GM23338 (cell line): Measurements from ENCODE around the gene DEFB124. TPM values are rescaled to one million over a fixed set of nuclear protein-coding genes. Genes with fewer than 3 reads are reported as not detected.

ENCODE experiments used
- ATAC-seq: fragments of 200-7000 bp; cut with Tn5 transposase; 3 replicates; pipeline ENCODE4 v1.9.1; 2020
- DNase-seq: peaks from one replicate; pipeline ENCODE4 v3.0.0-alpha.2; 2015; ENCODE audit warnings: low spot score
- H2AFZ ChIP-seq: fragments of 200-600 bp; sonication (generic); 2 replicates; pipeline ENCODE4 v1.8.0; 2016; ENCODE audit warnings: antibody characterized with exemption, mild to moderate bottlenecking, moderate library complexity
- H3F3A ChIP-seq: fragments of 200-600 bp; sonication (generic); replicated peaks from 2 replicates; pipeline ENCODE4 v1.8.0; 2017; ENCODE audit warnings: antibody characterized with exemption, mixed run types, low read depth
- H3K27ac ChIP-seq: fragments of 200-600 bp; sonication (generic); 2 replicates; pipeline ENCODE4 v1.6.1; 2016; ENCODE audit warnings: low read depth
- H3K27me3 ChIP-seq: fragments of 200-600 bp; sonication (generic); 2 replicates; pipeline ENCODE4 v1.8.0; 2016; ENCODE audit warnings: mild to moderate bottlenecking, mixed run types, moderate library complexity; ENCODE audit not compliant: insufficient read depth
- H3K36me3 ChIP-seq: fragments of 200-600 bp; sonication (generic); 2 replicates; pipeline ENCODE4 v1.8.0; 2016; ENCODE audit warnings: mild to moderate bottlenecking; ENCODE audit not compliant: insufficient read depth
- H3K4me1 ChIP-seq: fragments of 200-600 bp; sonication (generic); 2 replicates; pipeline ENCODE4 v1.8.0; 2016; ENCODE audit warnings: mild to moderate bottlenecking, moderate library complexity; ENCODE audit not compliant: insufficient read depth
- H3K4me2 ChIP-seq: fragments of 200-600 bp; sonication (generic); 2 replicates; pipeline ENCODE4 v1.7.1; 2017; ENCODE audit warnings: mixed run types
- H3K4me3 ChIP-seq: fragments of 200-600 bp; sonication (generic); 2 replicates; pipeline ENCODE4 v1.6.1; 2016; ENCODE audit warnings: mixed run types
- H3K79me2 ChIP-seq: fragments of 200-600 bp; sonication (generic); replicated peaks from 2 replicates; pipeline ENCODE4 v1.8.0; 2017; ENCODE audit warnings: mild to moderate bottlenecking; ENCODE audit not compliant: insufficient read depth
- H3K9me2 ChIP-seq: fragments of 200-600 bp; sonication (generic); 2 replicates; pipeline ENCODE4 v1.8.0; 2017; ENCODE audit not compliant: insufficient read depth
- H4K20me1 ChIP-seq: fragments of 200-600 bp; sonication (generic); replicated peaks from 2 replicates; pipeline ENCODE4 v1.8.0; 2017; ENCODE audit warnings: mild to moderate bottlenecking; ENCODE audit not compliant: insufficient read depth
- H3K27ac Mint-ChIP-seq: 2 replicates; pipeline ENCODE4 v1.8.0; 2020; ENCODE audit warnings: inconsistent platforms, mild to moderate bottlenecking, moderate library complexity, mixed read lengths
- H3K27me3 Mint-ChIP-seq: 3 replicates; pipeline ENCODE4 v1.8.0; 2022; ENCODE audit warnings: low read depth, mild to moderate bottlenecking, moderate library complexity, mixed read lengths, inconsistent platforms; ENCODE audit not compliant: insufficient read depth, poor library complexity
- H3K36me3 Mint-ChIP-seq: 3 replicates; pipeline ENCODE4 v1.8.0; 2021; ENCODE audit warnings: low read depth, mild to moderate bottlenecking, inconsistent platforms, moderate library complexity, mixed read lengths
- H3K4me1 Mint-ChIP-seq: 3 replicates; pipeline ENCODE4 v1.8.0; 2020; ENCODE audit warnings: mild to moderate bottlenecking, inconsistent platforms, mixed read lengths
- H3K4me3 Mint-ChIP-seq: 3 replicates; pipeline ENCODE4 v1.8.0; 2021; ENCODE audit warnings: moderate library complexity, mild to moderate bottlenecking, inconsistent platforms, mixed read lengths
- H3K9me3 Mint-ChIP-seq: 3 replicates; pipeline ENCODE4 v1.8.0; 2020; ENCODE audit warnings: moderate library complexity, mild to moderate bottlenecking, inconsistent platforms, mixed read lengths
- CREB1 ChIP-seq: fragments of 250-450 bp; sonication (Bioruptor Pico); IDR thresholded peaks from 2 replicates; pipeline ENCODE4 v1.5.0; 2020; ENCODE audit warnings: low read depth, mild to moderate bottlenecking, moderate library complexity
- CTCF ChIP-seq, 2 experiments: fragments of 200-600 bp in 1 of 2; sonication (generic) in 1 of 2; conservative IDR thresholded peaks; 2 replicates each; pipeline versions ENCODE4 v1.5.1 to v1.6.1; 2016 to 2017; ENCODE audit warnings: antibody characterized with exemption in 2 of 2, low read depth in 2 of 2, mild to moderate bottlenecking in 2 of 2, moderate library complexity in 1 of 2
- EZH2 ChIP-seq: fragments of 200-600 bp; sonication (generic); IDR thresholded peaks from one replicate; pipeline ENCODE4 v1.8.0; 2017; ENCODE audit warnings: antibody characterized with exemption, mild to moderate bottlenecking, low read depth; ENCODE audit not compliant: unreplicated experiment
- EZH2phosphoT487 ChIP-seq: fragments of 200-600 bp; sonication (generic); IDR thresholded peaks from one replicate; pipeline ENCODE4 v1.8.1; 2018; ENCODE audit warnings: antibody characterized with exemption; ENCODE audit not compliant: unreplicated experiment
- JUNB ChIP-seq: IDR thresholded peaks from one replicate; pipeline ENCODE4 v1.6.1; 2016; ENCODE audit warnings: antibody characterized with exemption; ENCODE audit not compliant: unreplicated experiment
- NANOG ChIP-seq: IDR thresholded peaks from 2 replicates; pipeline ENCODE4 v1.6.1; 2016; ENCODE audit warnings: antibody characterized with exemption, borderline replicate concordance
- POLR2AphosphoS5 ChIP-seq: IDR thresholded peaks from 2 replicates; pipeline ENCODE4 v1.6.1; 2016; ENCODE audit warnings: antibody characterized with exemption, low read depth
- STAT1 ChIP-seq: IDR thresholded peaks from one replicate; pipeline ENCODE4 v1.6.1; 2016; ENCODE audit warnings: antibody characterized with exemption; ENCODE audit not compliant: unreplicated experiment
- ZNF114 ChIP-seq: fragments of 250-450 bp; sonication (Bioruptor Pico); IDR thresholded peaks from 2 replicates; pipeline ENCODE4 v1.5.0; 2020; ENCODE audit warnings: mild to moderate bottlenecking, moderate library complexity
- ZNF331 ChIP-seq: fragments of 250-450 bp; sonication (Bioruptor Pico); IDR thresholded peaks from 2 replicates; pipeline ENCODE4 v1.5.0; 2020; ENCODE audit warnings: low read depth, mild to moderate bottlenecking, moderate library complexity
- polyA plus RNA-seq: library from polyadenylated mRNA; unstranded; fragments of >200 nt; fragmentation: Nextera tagmentation; extraction: Ambion mirVana; gene quantifications from 2 replicates; pipeline ENCODE4 v1.2.1, GENCODE V29; 2016
- total RNA-seq: library from RNA; depleted of rRNA; stranded (reverse); fragments of >200 nt; shearing (Covaris generic); gene quantifications from 2 replicates; pipeline ENCODE4 v1.2.3, GENCODE V29; 2014
- TF ChIP-seq, protein P1 (sequence below): fragments of 250-450 bp; sonication (Bioruptor Pico); IDR thresholded peaks from 2 replicates; pipeline ENCODE4 v1.5.0; 2020; ENCODE audit warnings: mild to moderate bottlenecking, moderate library complexity

The DEFB124 gene
- total and polyA plus RNA-seq, 2 experiments from 2014 or later: 0.52 TPM; not detected in 1

GRCh38 chr20:31490752-31491151 is 15.8 kb upstream of the DEFB124 start (continued):
- TF ChIP-seq NANOG (no peak), JUNB (no peak), ZNF331 (CRISPR knock-in tag) (no peak), CTCF (conservative IDR thresholded peaks at IDR 0.05; ENCODE audit: low read depth in 2 of 2) (no peak), ZNF114 (CRISPR knock-in tag) (no peak), EZH2phosphoT487 (no peak), CREB1 (CRISPR knock-in tag) (no peak)

DNA sequence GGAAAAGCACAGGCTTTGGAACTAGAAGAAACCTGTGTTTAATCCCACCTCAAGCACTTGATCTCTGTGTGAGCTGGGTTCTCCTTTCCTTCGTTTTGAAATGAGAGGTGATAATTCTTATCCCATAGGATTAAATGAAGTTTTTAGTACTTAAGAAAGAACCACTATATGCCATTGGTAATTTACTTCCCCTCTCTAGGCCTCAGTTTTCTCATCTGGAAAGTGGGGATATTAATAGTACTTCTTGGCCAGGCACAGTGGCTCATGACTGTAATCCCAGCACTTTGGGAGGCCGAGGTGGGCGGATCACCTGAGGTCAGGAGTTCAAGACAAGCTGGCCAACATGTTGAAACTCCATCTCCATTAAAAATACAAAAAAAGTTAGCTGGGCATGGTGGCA is 14.2 kb upstream of the DEFB124 start:
- Mint-ChIP-seq H3K27ac (no peak overlapping the region), H3K4me3 (no peak overlapping the region), H3K9me3 (peaks cover 78% of the 10 kb centered on the region), H3K4me1 (peaks cover 5% of the 10 kb centered on the region; the same call in 2 of the 3 replicates), H3K36me3 (peaks cover 7% of the 10 kb centered on the region; the same call in 2 of the 3 replicates), H3K27me3 (peaks cover 23% of the 10 kb centered on the region)
- no peaks in the 10 kb centered on the region; the same call in 1 of the 2 replicates for H3K9me2 ChIP-seq
- H3K36me3 ChIP-seq: no peaks in the 10 kb centered on the region
- H3F3A ChIP-seq: peaks cover 18% of the 10 kb centered on the region; the same call in 1 of the 2 replicates
- ATAC-seq: no peak
- no peak overlapping the region for H3K27ac ChIP-seq
- H4K20me1 ChIP-seq: 0 out of 2 replicates have a peak, but pooled peaks cover 5% of the 10 kb centered on the region
- DNase-seq: no peak
- H3K4me2 ChIP-seq: no peak overlapping the region
- no peak overlapping the region for H2AFZ ChIP-seq
- H3K27me3 ChIP-seq: peaks cover 45% of the 10 kb centered on the region
- no peak overlapping the region for H3K4me3 ChIP-seq
- peaks cover 17% of the 10 kb centered on the region for H3K4me1 ChIP-seq
- H3K79me2 ChIP-seq: no peaks in the 10 kb centered on the region
- TF ChIP-seq CREB1 (CRISPR knock-in tag) (no peak), JUNB (no peak), ZNF331 (CRISPR knock-in tag) (no peak), POLR2AphosphoS5 (no peak), STAT1 (no peak), CTCF (conservative IDR thresholded peaks at IDR 0.05; ENCODE audit: low read depth in 2 of 2) (no peak), EZH2 (no peak), NANOG (no peak), EZH2phosphoT487 (no peak), ZNF114 (CRISPR knock-in tag) (no peak)
- TF ChIP-seq, protein P1, sequence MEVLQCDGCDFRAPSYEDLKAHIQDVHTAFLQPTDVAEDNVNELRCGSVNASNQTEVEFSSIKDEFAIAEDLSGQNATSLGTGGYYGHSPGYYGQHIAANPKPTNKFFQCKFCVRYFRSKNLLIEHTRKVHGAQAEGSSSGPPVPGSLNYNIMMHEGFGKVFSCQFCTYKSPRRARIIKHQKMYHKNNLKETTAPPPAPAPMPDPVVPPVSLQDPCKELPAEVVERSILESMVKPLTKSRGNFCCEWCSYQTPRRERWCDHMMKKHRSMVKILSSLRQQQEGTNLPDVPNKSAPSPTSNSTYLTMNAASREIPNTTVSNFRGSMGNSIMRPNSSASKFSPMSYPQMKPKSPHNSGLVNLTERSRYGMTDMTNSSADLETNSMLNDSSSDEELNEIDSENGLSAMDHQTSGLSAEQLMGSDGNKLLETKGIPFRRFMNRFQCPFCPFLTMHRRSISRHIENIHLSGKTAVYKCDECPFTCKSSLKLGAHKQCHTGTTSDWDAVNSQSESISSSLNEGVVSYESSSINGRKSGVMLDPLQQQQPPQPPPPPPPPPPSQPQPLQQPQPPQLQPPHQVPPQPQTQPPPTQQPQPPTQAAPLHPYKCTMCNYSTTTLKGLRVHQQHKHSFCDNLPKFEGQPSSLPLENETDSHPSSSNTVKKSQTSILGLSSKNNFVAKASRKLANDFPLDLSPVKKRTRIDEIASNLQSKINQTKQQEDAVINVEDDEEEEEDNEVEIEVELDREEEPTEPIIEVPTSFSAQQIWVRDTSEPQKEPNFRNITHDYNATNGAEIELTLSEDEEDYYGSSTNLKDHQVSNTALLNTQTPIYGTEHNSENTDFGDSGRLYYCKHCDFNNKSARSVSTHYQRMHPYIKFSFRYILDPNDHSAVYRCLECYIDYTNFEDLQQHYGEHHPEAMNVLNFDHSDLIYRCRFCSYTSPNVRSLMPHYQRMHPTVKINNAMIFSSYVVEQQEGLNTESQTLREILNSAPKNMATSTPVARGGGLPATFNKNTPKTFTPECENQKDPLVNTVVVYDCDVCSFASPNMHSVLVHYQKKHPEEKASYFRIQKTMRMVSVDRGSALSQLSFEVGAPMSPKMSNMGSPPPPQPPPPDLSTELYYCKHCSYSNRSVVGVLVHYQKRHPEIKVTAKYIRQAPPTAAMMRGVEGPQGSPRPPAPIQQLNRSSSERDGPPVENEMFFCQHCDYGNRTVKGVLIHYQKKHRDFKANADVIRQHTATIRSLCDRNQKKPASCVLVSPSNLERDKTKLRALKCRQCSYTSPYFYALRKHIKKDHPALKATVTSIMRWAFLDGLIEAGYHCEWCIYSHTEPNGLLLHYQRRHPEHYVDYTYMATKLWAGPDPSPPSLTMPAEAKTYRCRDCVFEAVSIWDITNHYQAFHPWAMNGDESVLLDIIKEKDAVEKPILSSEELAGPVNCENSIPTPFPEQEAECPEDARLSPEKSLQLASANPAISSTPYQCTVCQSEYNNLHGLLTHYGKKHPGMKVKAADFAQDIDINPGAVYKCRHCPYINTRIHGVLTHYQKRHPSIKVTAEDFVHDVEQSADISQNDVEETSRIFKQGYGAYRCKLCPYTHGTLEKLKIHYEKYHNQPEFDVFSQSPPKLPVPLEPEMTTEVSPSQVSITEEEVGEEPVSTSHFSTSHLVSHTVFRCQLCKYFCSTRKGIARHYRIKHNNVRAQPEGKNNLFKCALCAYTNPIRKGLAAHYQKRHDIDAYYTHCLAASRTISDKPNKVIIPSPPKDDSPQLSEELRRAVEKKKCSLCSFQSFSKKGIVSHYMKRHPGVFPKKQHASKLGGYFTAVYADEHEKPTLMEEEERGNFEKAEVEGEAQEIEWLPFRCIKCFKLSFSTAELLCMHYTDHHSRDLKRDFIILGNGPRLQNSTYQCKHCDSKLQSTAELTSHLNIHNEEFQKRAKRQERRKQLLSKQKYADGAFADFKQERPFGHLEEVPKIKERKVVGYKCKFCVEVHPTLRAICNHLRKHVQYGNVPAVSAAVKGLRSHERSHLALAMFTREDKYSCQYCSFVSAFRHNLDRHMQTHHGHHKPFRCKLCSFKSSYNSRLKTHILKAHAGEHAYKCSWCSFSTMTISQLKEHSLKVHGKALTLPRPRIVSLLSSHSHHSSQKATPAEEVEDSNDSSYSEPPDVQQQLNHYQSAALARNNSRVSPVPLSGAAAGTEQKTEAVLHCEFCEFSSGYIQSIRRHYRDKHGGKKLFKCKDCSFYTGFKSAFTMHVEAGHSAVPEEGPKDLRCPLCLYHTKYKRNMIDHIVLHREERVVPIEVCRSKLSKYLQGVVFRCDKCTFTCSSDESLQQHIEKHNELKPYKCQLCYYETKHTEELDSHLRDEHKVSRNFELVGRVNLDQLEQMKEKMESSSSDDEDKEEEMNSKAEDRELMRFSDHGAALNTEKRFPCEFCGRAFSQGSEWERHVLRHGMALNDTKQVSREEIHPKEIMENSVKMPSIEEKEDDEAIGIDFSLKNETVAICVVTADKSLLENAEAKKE (CRISPR knock-in tag): no peak
